GM23338 (cell line): ENCODE results near the gene CTNNA2. TPM values are rescaled to one million over a fixed set of nuclear protein-coding genes. Genes with fewer than 3 reads are reported as not detected.

Experiments
- ATAC-seq: fragments of 200-7000 bp; cut with Tn5 transposase; 3 replicates; pipeline ENCODE4 v1.9.1; 2020
- DNase-seq: peaks from one replicate; pipeline ENCODE4 v3.0.0-alpha.2; 2015; ENCODE audit warnings: low spot score
- H2AFZ ChIP-seq: fragments of 200-600 bp; sonication (generic); 2 replicates; pipeline ENCODE4 v1.8.0; 2016; ENCODE audit warnings: antibody characterized with exemption, mild to moderate bottlenecking, moderate library complexity
- H3F3A ChIP-seq: fragments of 200-600 bp; sonication (generic); replicated peaks from 2 replicates; pipeline ENCODE4 v1.8.0; 2017; ENCODE audit warnings: antibody characterized with exemption, mixed run types, low read depth
- H3K27ac ChIP-seq: fragments of 200-600 bp; sonication (generic); 2 replicates; pipeline ENCODE4 v1.6.1; 2016; ENCODE audit warnings: low read depth
- H3K27me3 ChIP-seq: fragments of 200-600 bp; sonication (generic); 2 replicates; pipeline ENCODE4 v1.8.0; 2016; ENCODE audit warnings: mild to moderate bottlenecking, mixed run types, moderate library complexity; ENCODE audit not compliant: insufficient read depth
- H3K36me3 ChIP-seq: fragments of 200-600 bp; sonication (generic); 2 replicates; pipeline ENCODE4 v1.8.0; 2016; ENCODE audit warnings: mild to moderate bottlenecking; ENCODE audit not compliant: insufficient read depth
- H3K4me1 ChIP-seq: fragments of 200-600 bp; sonication (generic); 2 replicates; pipeline ENCODE4 v1.8.0; 2016; ENCODE audit warnings: mild to moderate bottlenecking, moderate library complexity; ENCODE audit not compliant: insufficient read depth
- H3K4me2 ChIP-seq: fragments of 200-600 bp; sonication (generic); 2 replicates; pipeline ENCODE4 v1.7.1; 2017; ENCODE audit warnings: mixed run types
- H3K4me3 ChIP-seq: fragments of 200-600 bp; sonication (generic); 2 replicates; pipeline ENCODE4 v1.6.1; 2016; ENCODE audit warnings: mixed run types
- H3K79me2 ChIP-seq: fragments of 200-600 bp; sonication (generic); replicated peaks from 2 replicates; pipeline ENCODE4 v1.8.0; 2017; ENCODE audit warnings: mild to moderate bottlenecking; ENCODE audit not compliant: insufficient read depth
- H3K9me2 ChIP-seq: fragments of 200-600 bp; sonication (generic); 2 replicates; pipeline ENCODE4 v1.8.0; 2017; ENCODE audit not compliant: insufficient read depth
- H4K20me1 ChIP-seq: fragments of 200-600 bp; sonication (generic); replicated peaks from 2 replicates; pipeline ENCODE4 v1.8.0; 2017; ENCODE audit warnings: mild to moderate bottlenecking; ENCODE audit not compliant: insufficient read depth
- H3K27ac Mint-ChIP-seq: 2 replicates; pipeline ENCODE4 v1.8.0; 2020; ENCODE audit warnings: inconsistent platforms, mild to moderate bottlenecking, moderate library complexity, mixed read lengths
- H3K27me3 Mint-ChIP-seq: 3 replicates; pipeline ENCODE4 v1.8.0; 2022; ENCODE audit warnings: low read depth, mild to moderate bottlenecking, moderate library complexity, mixed read lengths, inconsistent platforms; ENCODE audit not compliant: insufficient read depth, poor library complexity
- H3K36me3 Mint-ChIP-seq: 3 replicates; pipeline ENCODE4 v1.8.0; 2021; ENCODE audit warnings: low read depth, mild to moderate bottlenecking, inconsistent platforms, moderate library complexity, mixed read lengths
- H3K4me1 Mint-ChIP-seq: 3 replicates; pipeline ENCODE4 v1.8.0; 2020; ENCODE audit warnings: mild to moderate bottlenecking, inconsistent platforms, mixed read lengths
- H3K4me3 Mint-ChIP-seq: 3 replicates; pipeline ENCODE4 v1.8.0; 2021; ENCODE audit warnings: moderate library complexity, mild to moderate bottlenecking, inconsistent platforms, mixed read lengths
- H3K9me3 Mint-ChIP-seq: 3 replicates; pipeline ENCODE4 v1.8.0; 2020; ENCODE audit warnings: moderate library complexity, mild to moderate bottlenecking, inconsistent platforms, mixed read lengths
- CREB1 ChIP-seq: fragments of 250-450 bp; sonication (Bioruptor Pico); IDR thresholded peaks from 2 replicates; pipeline ENCODE4 v1.5.0; 2020; ENCODE audit warnings: low read depth, mild to moderate bottlenecking, moderate library complexity
- ETS1 ChIP-seq: IDR thresholded peaks from 2 replicates; pipeline ENCODE4 v1.6.1; 2016; ENCODE audit warnings: antibody characterized with exemption
- EZH2 ChIP-seq: fragments of 200-600 bp; sonication (generic); IDR thresholded peaks from one replicate; pipeline ENCODE4 v1.8.0; 2017; ENCODE audit warnings: antibody characterized with exemption, mild to moderate bottlenecking, low read depth; ENCODE audit not compliant: unreplicated experiment
- EZH2phosphoT487 ChIP-seq: fragments of 200-600 bp; sonication (generic); IDR thresholded peaks from one replicate; pipeline ENCODE4 v1.8.1; 2018; ENCODE audit warnings: antibody characterized with exemption; ENCODE audit not compliant: unreplicated experiment
- NANOG ChIP-seq: IDR thresholded peaks from 2 replicates; pipeline ENCODE4 v1.6.1; 2016; ENCODE audit warnings: antibody characterized with exemption, borderline replicate concordance
- REST ChIP-seq: IDR thresholded peaks from one replicate; pipeline ENCODE4 v1.6.1; 2018; ENCODE audit warnings: antibody characterized with exemption; ENCODE audit not compliant: unreplicated experiment
- STAT1 ChIP-seq: IDR thresholded peaks from one replicate; pipeline ENCODE4 v1.6.1; 2016; ENCODE audit warnings: antibody characterized with exemption; ENCODE audit not compliant: unreplicated experiment
- ZNF114 ChIP-seq: fragments of 250-450 bp; sonication (Bioruptor Pico); IDR thresholded peaks from 2 replicates; pipeline ENCODE4 v1.5.0; 2020; ENCODE audit warnings: mild to moderate bottlenecking, moderate library complexity
- ZNF462 ChIP-seq: fragments of 250-450 bp; sonication (Bioruptor Pico); IDR thresholded peaks from 2 replicates; pipeline ENCODE4 v1.5.0; 2020; ENCODE audit warnings: mild to moderate bottlenecking, moderate library complexity
- polyA plus RNA-seq: library from polyadenylated mRNA; unstranded; fragments of >200 nt; fragmentation: Nextera tagmentation; extraction: Ambion mirVana; gene quantifications from 2 replicates; pipeline ENCODE4 v1.2.1, GENCODE V29; 2016
- total RNA-seq: library from RNA; depleted of rRNA; stranded (reverse); fragments of >200 nt; shearing (Covaris generic); gene quantifications from 2 replicates; pipeline ENCODE4 v1.2.3, GENCODE V29; 2014

The CTNNA2 gene
- total and polyA plus RNA-seq, 2 experiments from 2014 or later = 6.4 to 15.6 TPM

GRCh38 chr2:80166483-80167171 lies 653.8 kb downstream of the CTNNA2 start (continued):
- TF ChIP-seq ZNF462 (CRISPR knock-in tag) (no peak), STAT1 (no peak), ZNF114 (CRISPR knock-in tag) (no peak)

- Mint-ChIP-seq H3K27me3 (no peaks in the 10 kb centered on the region), H3K4me1 (peaks cover 15% of the 10 kb centered on the region), H3K4me3 (no peak overlapping the region), H3K9me3 (no peaks in the 10 kb centered on the region), H3K36me3 (no peaks in the 10 kb centered on the region), H3K27ac (no peak overlapping the region)
- DNase-seq (no peak), ATAC-seq (no peak)
- TF ChIP-seq CREB1 (no peak), EZH2 (no peak), EZH2phosphoT487 (no peak), REST (no peak), ETS1 (no peak), NANOG (no peak)
- H3K27me3 ChIP-seq = no peaks in the 10 kb centered on the region
- peaks cover 12% of the 10 kb centered on the region; the same call in 1 of the 2 replicates for H3K4me1 ChIP-seq
- no peak overlapping the region for H3K4me2 ChIP-seq
- no peaks in the 10 kb centered on the region for H3F3A ChIP-seq
- no peak overlapping the region for H2AFZ ChIP-seq
- H3K36me3 ChIP-seq = no peaks in the 10 kb centered on the region
- no peaks in the 10 kb centered on the region for H3K79me2 ChIP-seq
- no peak overlapping the region for H3K4me3 ChIP-seq
- no peaks in the 10 kb centered on the region for H4K20me1 ChIP-seq
- H3K9me2 ChIP-seq = peaks cover 13% of the 10 kb centered on the region; the same call in 1 of the 2 replicates
- H3K27ac ChIP-seq = no peak overlapping the region
Measured at GRCh38 chr2:80167284-80167808, 654.5 kb downstream of the CTNNA2 start.
